ENCODE data around the gene CHN2. TPM values are rescaled to one million over a fixed set of nuclear protein-coding genes. Genes with fewer than 3 reads are reported as not detected.

The CHN2 gene
- polyA plus RNA-seq, 1 donor from 2014 or later, result 136 TPM

DNA sequence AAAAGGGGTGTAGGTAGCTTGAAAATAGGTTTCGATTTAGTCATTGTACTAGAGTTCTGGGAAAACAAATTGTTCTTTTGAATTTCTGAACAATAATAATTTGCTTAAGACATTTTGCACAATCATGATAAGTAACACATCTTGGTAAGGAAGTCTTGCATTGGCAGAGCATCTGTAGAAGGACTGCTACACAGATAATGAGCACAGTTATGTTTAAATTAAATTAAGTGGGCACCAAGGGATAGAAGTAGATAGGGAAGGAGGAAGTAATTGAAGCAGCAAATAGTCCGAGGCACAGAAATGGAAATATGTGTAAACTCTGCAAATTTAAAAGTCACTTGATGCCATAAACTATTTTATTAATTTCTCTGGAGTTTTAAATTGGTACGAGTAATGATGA, 122.4 kb downstream of the CHN2 start:
- H3K79me2 ChIP-seq (replicated peaks; ENCODE audit: insufficient read depth, low read length), result peaks cover 19% of the 10 kb centered on the region
- no peaks in the 10 kb centered on the region for H3K9me3 ChIP-seq (ENCODE audit: low read length)
- H2AFZ ChIP-seq (ENCODE audit: low read depth, low read length), result no peak overlapping the region
- H3K9me2 ChIP-seq (ENCODE audit: insufficient read depth, low read length), result no peaks in the 10 kb centered on the region
- no peak for TF ChIP-seq POLR2AphosphoS5 (IDR thresholded peaks at IDR 0.05)
- no peak for TF ChIP-seq EP300 (conservative IDR thresholded peaks at IDR 0.05; ENCODE audit: poor library complexity, severe bottlenecking)
- TF ChIP-seq TAF1 (IDR thresholded peaks at IDR 0.05; ENCODE audit: low read depth), result no peak
- TF ChIP-seq RAD21 (conservative IDR thresholded peaks at IDR 0.05), result no peak
- TF ChIP-seq, protein P1, sequence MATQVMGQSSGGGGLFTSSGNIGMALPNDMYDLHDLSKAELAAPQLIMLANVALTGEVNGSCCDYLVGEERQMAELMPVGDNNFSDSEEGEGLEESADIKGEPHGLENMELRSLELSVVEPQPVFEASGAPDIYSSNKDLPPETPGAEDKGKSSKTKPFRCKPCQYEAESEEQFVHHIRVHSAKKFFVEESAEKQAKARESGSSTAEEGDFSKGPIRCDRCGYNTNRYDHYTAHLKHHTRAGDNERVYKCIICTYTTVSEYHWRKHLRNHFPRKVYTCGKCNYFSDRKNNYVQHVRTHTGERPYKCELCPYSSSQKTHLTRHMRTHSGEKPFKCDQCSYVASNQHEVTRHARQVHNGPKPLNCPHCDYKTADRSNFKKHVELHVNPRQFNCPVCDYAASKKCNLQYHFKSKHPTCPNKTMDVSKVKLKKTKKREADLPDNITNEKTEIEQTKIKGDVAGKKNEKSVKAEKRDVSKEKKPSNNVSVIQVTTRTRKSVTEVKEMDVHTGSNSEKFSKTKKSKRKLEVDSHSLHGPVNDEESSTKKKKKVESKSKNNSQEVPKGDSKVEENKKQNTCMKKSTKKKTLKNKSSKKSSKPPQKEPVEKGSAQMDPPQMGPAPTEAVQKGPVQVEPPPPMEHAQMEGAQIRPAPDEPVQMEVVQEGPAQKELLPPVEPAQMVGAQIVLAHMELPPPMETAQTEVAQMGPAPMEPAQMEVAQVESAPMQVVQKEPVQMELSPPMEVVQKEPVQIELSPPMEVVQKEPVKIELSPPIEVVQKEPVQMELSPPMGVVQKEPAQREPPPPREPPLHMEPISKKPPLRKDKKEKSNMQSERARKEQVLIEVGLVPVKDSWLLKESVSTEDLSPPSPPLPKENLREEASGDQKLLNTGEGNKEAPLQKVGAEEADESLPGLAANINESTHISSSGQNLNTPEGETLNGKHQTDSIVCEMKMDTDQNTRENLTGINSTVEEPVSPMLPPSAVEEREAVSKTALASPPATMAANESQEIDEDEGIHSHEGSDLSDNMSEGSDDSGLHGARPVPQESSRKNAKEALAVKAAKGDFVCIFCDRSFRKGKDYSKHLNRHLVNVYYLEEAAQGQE (IDR thresholded peaks at IDR 0.05; ENCODE audit: borderline replicate concordance), result no peak
- no peak for TF ChIP-seq MXI1 (conservative IDR thresholded peaks at IDR 0.05; ENCODE audit: poor library complexity, severe bottlenecking)
- no peak for TF ChIP-seq EZH2 (IDR thresholded peaks at IDR 0.05; ENCODE audit: borderline replicate concordance, insufficient read depth, low read length, poor library complexity, severe bottlenecking)
- TF ChIP-seq, protein P2, sequence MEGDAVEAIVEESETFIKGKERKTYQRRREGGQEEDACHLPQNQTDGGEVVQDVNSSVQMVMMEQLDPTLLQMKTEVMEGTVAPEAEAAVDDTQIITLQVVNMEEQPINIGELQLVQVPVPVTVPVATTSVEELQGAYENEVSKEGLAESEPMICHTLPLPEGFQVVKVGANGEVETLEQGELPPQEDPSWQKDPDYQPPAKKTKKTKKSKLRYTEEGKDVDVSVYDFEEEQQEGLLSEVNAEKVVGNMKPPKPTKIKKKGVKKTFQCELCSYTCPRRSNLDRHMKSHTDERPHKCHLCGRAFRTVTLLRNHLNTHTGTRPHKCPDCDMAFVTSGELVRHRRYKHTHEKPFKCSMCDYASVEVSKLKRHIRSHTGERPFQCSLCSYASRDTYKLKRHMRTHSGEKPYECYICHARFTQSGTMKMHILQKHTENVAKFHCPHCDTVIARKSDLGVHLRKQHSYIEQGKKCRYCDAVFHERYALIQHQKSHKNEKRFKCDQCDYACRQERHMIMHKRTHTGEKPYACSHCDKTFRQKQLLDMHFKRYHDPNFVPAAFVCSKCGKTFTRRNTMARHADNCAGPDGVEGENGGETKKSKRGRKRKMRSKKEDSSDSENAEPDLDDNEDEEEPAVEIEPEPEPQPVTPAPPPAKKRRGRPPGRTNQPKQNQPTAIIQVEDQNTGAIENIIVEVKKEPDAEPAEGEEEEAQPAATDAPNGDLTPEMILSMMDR (IDR thresholded peaks at IDR 0.05; ENCODE audit: poor library complexity, severe bottlenecking), result no peak
- H3K9ac ChIP-seq (ENCODE audit: low read length), result no peak overlapping the region
- no peak overlapping the region for H3K4me2 ChIP-seq (ENCODE audit: low read length)
- no peak overlapping the region for H3K4me3 ChIP-seq (ENCODE audit: low read length)
- no peaks in the 10 kb centered on the region for H4K20me1 ChIP-seq (ENCODE audit: insufficient read depth)
- no peaks in the 10 kb centered on the region for H3K36me3 ChIP-seq (ENCODE audit: insufficient read depth, low read length)
- no peak overlapping the region for H3K27ac ChIP-seq (ENCODE audit: low read length)
- no peaks in the 10 kb centered on the region for H3F3A ChIP-seq (ENCODE audit: insufficient read depth, low read length, poor library complexity, severe bottlenecking)
- no peaks in the 10 kb centered on the region for H3K27me3 ChIP-seq (ENCODE audit: insufficient read depth, low read depth, low read length)

DNA sequence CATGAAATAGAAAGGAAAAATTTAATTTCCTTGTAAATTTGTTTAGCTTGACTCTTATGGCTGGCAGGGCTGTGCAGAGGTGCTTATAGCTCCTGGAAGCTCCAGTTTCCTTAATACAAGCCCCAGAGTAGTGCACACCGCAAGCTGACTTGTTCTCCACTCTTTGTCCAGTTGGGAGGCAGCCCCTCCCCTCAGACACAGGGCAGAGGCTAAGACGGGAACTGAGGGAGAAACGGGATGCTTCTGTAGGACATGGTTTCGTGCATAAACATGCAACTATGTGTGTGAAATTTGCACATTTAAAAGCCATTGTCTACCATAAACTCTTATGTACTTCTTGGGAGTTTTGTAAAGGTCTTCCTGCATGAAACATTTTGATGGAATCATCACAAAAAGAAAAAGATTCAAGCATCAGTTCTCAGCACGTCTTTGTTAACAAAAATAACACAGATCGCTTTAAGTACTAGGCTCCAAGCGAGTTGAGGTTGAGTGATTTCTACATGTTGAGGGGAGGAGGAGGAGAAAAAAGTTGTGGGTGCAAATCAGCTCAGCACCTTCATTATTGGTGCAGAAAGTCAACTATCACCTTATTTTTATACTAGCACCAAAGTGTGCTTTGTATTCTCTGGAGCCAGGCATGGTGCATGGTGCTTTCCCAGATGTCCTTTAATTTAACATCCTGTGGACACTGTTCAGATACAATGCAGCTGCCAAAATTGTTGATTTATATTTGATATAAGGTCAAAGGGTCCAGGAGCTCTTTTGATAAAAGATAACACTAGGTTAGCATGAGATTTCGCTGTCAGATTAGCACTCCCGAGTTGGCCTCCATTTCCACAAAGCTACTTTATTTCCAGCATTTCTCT, 124.5 kb downstream of the CHN2 start:
- H3K9me3 ChIP-seq (ENCODE audit: low read length), result no peaks in the 10 kb centered on the region
- H3K79me2 ChIP-seq (replicated peaks; ENCODE audit: insufficient read depth, low read length), result peaks cover 14% of the 10 kb centered on the region
- no peak overlapping the region for H2AFZ ChIP-seq (ENCODE audit: low read depth, low read length)
- no peak overlapping the region for H3K4me3 ChIP-seq (ENCODE audit: low read length)
- H3F3A ChIP-seq (ENCODE audit: insufficient read depth, low read length, poor library complexity, severe bottlenecking), result no peaks in the 10 kb centered on the region
- H3K27ac ChIP-seq (ENCODE audit: low read length), result no peak overlapping the region
- no peaks in the 10 kb centered on the region for H3K9me2 ChIP-seq (ENCODE audit: insufficient read depth, low read length)
- no peak overlapping the region for H3K4me2 ChIP-seq (ENCODE audit: low read length)
- no peaks in the 10 kb centered on the region for H4K20me1 ChIP-seq (ENCODE audit: insufficient read depth)
- H3K36me3 ChIP-seq (ENCODE audit: insufficient read depth, low read length), result no peaks in the 10 kb centered on the region
- no peak overlapping the region for H3K9ac ChIP-seq (ENCODE audit: low read length)
- TF ChIP-seq SMC3 (conservative IDR thresholded peaks at IDR 0.05; ENCODE audit: poor library complexity), result no peak
- TF ChIP-seq TAF1 (IDR thresholded peaks at IDR 0.05; ENCODE audit: low read depth), result no peak
- TF ChIP-seq, protein P2 (IDR thresholded peaks at IDR 0.05; ENCODE audit: poor library complexity, severe bottlenecking), result no peak
- TF ChIP-seq POLR2AphosphoS5 (IDR thresholded peaks at IDR 0.05), result no peak
- no peak for TF ChIP-seq RAD21 (conservative IDR thresholded peaks at IDR 0.05)
- H3K27me3 ChIP-seq (ENCODE audit: insufficient read depth, low read depth, low read length), result no peaks in the 10 kb centered on the region
